Daoy (cell line): ENCODE results near the gene LRRK1. TPM values are rescaled to one million over a fixed set of nuclear protein-coding genes. Genes with fewer than 3 reads are reported as not detected.

Experiments
- DNase-seq: peaks from one replicate; pipeline ENCODE4 v3.0.0-alpha.2; 2015; ENCODE audit warnings: low read depth
- total RNA-seq: library from RNA; depleted of rRNA; stranded (reverse); fragments of >200 nt; shearing (Covaris generic); gene quantifications from 2 replicates; pipeline ENCODE4 v1.2.3, GENCODE V29; 2014

LRRK1 gene
- total RNA-seq, 1 experiment from 2014 or later: 7.1 TPM

GRCh38 chr15:101022876-101023275 lies 103.7 kb downstream of the LRRK1 start:
- no peak for DNase-seq

- DNase-seq: no peak
These were observed 104.4 kb downstream of the LRRK1 start for GRCh38 chr15:101023501-101024072.

- DNase-seq: no peak
These were observed 105.0 kb downstream of the LRRK1 start for GRCh38 chr15:101024073-101024695.

- DNase-seq: no peak
These were observed 105.7 kb downstream of the LRRK1 start for GRCh38 chr15:101024706-101025500.

- no peak for DNase-seq
These were observed 106.3 kb downstream of the LRRK1 start for GRCh38 chr15:101025501-101025885.

GRCh38 chr15:101025896-101026631 lies 106.9 kb downstream of the LRRK1 start:
- DNase-seq: no peak

- no peak for DNase-seq
These were observed 107.6 kb downstream of the LRRK1 start for GRCh38 chr15:101026656-101027272.

GRCh38 chr15:101027273-101027901 lies 108.2 kb downstream of the LRRK1 start:
- no peak for DNase-seq

GRCh38 chr15:101027920-101028319 lies 108.8 kb downstream of the LRRK1 start:
- DNase-seq: no peak

GRCh38 chr15:101028321-101028720 lies 109.2 kb downstream of the LRRK1 start:
- DNase-seq: no peak

GRCh38 chr15:101028772-101029438 lies 109.7 kb downstream of the LRRK1 start:
- DNase-seq: no peak

- no peak for DNase-seq
These were observed 111.0 kb downstream of the LRRK1 start for GRCh38 chr15:101029971-101030661.

- DNase-seq: no peak
These were observed 112.1 kb downstream of the LRRK1 start for GRCh38 chr15:101031213-101031612.

GRCh38 chr15:101033801-101034200 lies 114.6 kb downstream of the LRRK1 start:
- DNase-seq: no peak

GRCh38 chr15:101035611-101036010 lies 116.5 kb downstream of the LRRK1 start:
- no peak for DNase-seq

- DNase-seq: no peak
These were observed 117.0 kb downstream of the LRRK1 start for GRCh38 chr15:101036189-101036588.

- DNase-seq: no peak
These were observed 118.1 kb downstream of the LRRK1 start for GRCh38 chr15:101037090-101037830.

- no peak for DNase-seq
These were observed 119.3 kb downstream of the LRRK1 start for GRCh38 chr15:101038327-101039003.

- no peak for DNase-seq
These were observed 120.3 kb downstream of the LRRK1 start for GRCh38 chr15:101039461-101039860.
